Osteocyte (in vitro differentiated cells): Measurements from ENCODE around the gene ELANE. TPM values are rescaled to one million over a fixed set of nuclear protein-coding genes. Genes with fewer than 3 reads are reported as not detected.
A peak's percentile ranks its signal among the peaks of the same experiment; 100 is the strongest.

Source experiments
- DNase-seq: peaks from one replicate; pipeline ENCODE4 v3.0.0; 2021; ENCODE audit warnings: mixed read lengths; ENCODE audit not compliant: unreplicated experiment; ENCODE audit errors: extremely low spot score
- H3K27ac Mint-ChIP-seq: one replicate; pipeline ENCODE4 v1.8.0; 2021; ENCODE audit warnings: mild to moderate bottlenecking, mixed read lengths; ENCODE audit not compliant: unreplicated experiment
- H3K27me3 Mint-ChIP-seq: one replicate; pipeline ENCODE4 v1.8.0; 2021; ENCODE audit warnings: mixed read lengths; ENCODE audit not compliant: unreplicated experiment
- H3K36me3 Mint-ChIP-seq: one replicate; pipeline ENCODE4 v1.8.0; 2021; ENCODE audit warnings: mixed read lengths; ENCODE audit not compliant: unreplicated experiment
- H3K4me1 Mint-ChIP-seq: one replicate; pipeline ENCODE4 v1.8.0; 2021; ENCODE audit warnings: mixed read lengths; ENCODE audit not compliant: unreplicated experiment
- H3K4me3 Mint-ChIP-seq: one replicate; pipeline ENCODE4 v1.8.0; 2021; ENCODE audit warnings: mild to moderate bottlenecking, moderate library complexity, mixed read lengths; ENCODE audit not compliant: unreplicated experiment
- H3K9me3 Mint-ChIP-seq: one replicate; pipeline ENCODE4 v1.8.0; 2021; ENCODE audit warnings: mixed read lengths; ENCODE audit not compliant: unreplicated experiment
- CTCF ChIP-seq: fragments of 200-600 bp; sonication (generic); IDR thresholded peaks from 2 replicates; pipeline ENCODE4 v1.5.0; 2021; ENCODE audit warnings: antibody characterized with exemption, mild to moderate bottlenecking, moderate library complexity
- total RNA-seq: library from RNA; stranded (reverse); gene quantifications from 2 replicates; pipeline ENCODE4 v1.2.1, GENCODE V29; 2021

Gene ELANE
- total RNA-seq, 1 donor from 2014 or later = 1.2 TPM

- TF ChIP-seq CTCF = no peak
- H3K4me3 Mint-ChIP-seq = no peak overlapping the region
- DNase-seq = no peak
- no peaks in the 10 kb centered on the region for H3K9me3 Mint-ChIP-seq
- no peak overlapping the region for H3K27ac Mint-ChIP-seq
- H3K27me3 Mint-ChIP-seq = no peaks in the 10 kb centered on the region
- H3K36me3 Mint-ChIP-seq = no peaks in the 10 kb centered on the region
- H3K4me1 Mint-ChIP-seq = peaks cover 20% of the 10 kb centered on the region
Measured at GRCh38 chr19:855566-856120, 3.5 kb downstream of the ELANE start.

GRCh38 chr19:858284-858683 lies 6.2 kb downstream of the ELANE start:
- Mint-ChIP-seq H3K4me3 (no peak overlapping the region), H3K27ac (peak overlapping the region; percentile 65), H3K9me3 (no peaks in the 10 kb centered on the region), H3K36me3 (no peaks in the 10 kb centered on the region), H3K4me1 (peaks cover 22% of the 10 kb centered on the region), H3K27me3 (no peaks in the 10 kb centered on the region)
- TF ChIP-seq CTCF = no peak
- no peak for DNase-seq

- peaks cover 28% of the 10 kb centered on the region for H3K4me1 Mint-ChIP-seq
- no peaks in the 10 kb centered on the region for H3K36me3 Mint-ChIP-seq
- peak; percentile 88 for DNase-seq
- TF ChIP-seq CTCF = no peak
- H3K27ac Mint-ChIP-seq = peak within 1 kb of the TSS; percentile 75
- H3K4me3 Mint-ChIP-seq = peak within 1 kb of the TSS; percentile 72
- no peaks in the 10 kb centered on the region for H3K9me3 Mint-ChIP-seq
- H3K27me3 Mint-ChIP-seq = no peaks in the 10 kb centered on the region
Measured at GRCh38 chr19:858868-859843, 7.1 kb downstream of the ELANE start, which contains the start of gene CFD. TSS of gene CFD (plus strand) at chr19:859664. CDS start at chr19:859690, 26 bp downstream.

- peak overlapping the region; percentile 63 for H3K4me3 Mint-ChIP-seq
- TF ChIP-seq CTCF = no peak
- H3K27ac Mint-ChIP-seq = no peak overlapping the region
- H3K4me1 Mint-ChIP-seq = peaks cover 36% of the 10 kb centered on the region
- no peaks in the 10 kb centered on the region for H3K27me3 Mint-ChIP-seq
- no peaks in the 10 kb centered on the region for H3K9me3 Mint-ChIP-seq
- H3K36me3 Mint-ChIP-seq = no peaks in the 10 kb centered on the region
- no peak for DNase-seq
Measured at GRCh38 chr19:861141-861755, 9.1 kb downstream of the ELANE start.
